ENCODE data around the gene TTC28.

Gene TTC28

DNA sequence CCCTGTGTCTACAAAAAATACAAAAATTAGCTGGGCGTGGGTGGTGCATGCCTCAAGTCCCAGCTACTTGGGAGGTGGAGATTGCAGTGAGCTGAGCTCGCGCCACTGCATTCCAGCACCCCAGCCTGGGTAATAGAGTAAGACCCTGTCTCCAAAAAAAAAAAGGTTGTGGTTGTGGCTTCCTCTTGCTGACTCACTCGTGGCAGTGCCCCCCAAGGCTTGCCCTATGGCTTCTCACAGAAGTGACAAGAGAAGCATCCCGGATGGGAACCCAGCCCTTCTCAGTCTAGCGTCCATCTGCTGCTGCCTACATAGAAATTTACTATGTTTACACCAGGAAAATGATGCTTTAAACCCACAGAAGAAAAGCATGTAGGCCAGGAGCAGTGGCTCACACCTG, 692.1 kb downstream of the TTC28 start:
- TF ChIP-seq, protein P1, sequence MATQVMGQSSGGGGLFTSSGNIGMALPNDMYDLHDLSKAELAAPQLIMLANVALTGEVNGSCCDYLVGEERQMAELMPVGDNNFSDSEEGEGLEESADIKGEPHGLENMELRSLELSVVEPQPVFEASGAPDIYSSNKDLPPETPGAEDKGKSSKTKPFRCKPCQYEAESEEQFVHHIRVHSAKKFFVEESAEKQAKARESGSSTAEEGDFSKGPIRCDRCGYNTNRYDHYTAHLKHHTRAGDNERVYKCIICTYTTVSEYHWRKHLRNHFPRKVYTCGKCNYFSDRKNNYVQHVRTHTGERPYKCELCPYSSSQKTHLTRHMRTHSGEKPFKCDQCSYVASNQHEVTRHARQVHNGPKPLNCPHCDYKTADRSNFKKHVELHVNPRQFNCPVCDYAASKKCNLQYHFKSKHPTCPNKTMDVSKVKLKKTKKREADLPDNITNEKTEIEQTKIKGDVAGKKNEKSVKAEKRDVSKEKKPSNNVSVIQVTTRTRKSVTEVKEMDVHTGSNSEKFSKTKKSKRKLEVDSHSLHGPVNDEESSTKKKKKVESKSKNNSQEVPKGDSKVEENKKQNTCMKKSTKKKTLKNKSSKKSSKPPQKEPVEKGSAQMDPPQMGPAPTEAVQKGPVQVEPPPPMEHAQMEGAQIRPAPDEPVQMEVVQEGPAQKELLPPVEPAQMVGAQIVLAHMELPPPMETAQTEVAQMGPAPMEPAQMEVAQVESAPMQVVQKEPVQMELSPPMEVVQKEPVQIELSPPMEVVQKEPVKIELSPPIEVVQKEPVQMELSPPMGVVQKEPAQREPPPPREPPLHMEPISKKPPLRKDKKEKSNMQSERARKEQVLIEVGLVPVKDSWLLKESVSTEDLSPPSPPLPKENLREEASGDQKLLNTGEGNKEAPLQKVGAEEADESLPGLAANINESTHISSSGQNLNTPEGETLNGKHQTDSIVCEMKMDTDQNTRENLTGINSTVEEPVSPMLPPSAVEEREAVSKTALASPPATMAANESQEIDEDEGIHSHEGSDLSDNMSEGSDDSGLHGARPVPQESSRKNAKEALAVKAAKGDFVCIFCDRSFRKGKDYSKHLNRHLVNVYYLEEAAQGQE (IDR thresholded peaks at IDR 0.05; ENCODE audit: low read depth), result no peak
- TF ChIP-seq YY1 (IDR thresholded peaks at IDR 0.05; ENCODE audit: low read depth) (no peak), FOXM1 (IDR thresholded peaks at IDR 0.05; ENCODE audit: borderline replicate concordance, low read depth) (no peak), NFIC (IDR thresholded peaks at IDR 0.05) (no peak), TEAD4 (IDR thresholded peaks at IDR 0.05) (no peak), CEBPB (IDR thresholded peaks at IDR 0.05) (no peak), RAD21 (IDR thresholded peaks at IDR 0.05; ENCODE audit: low read depth) (no peak), TCF12 (IDR thresholded peaks at IDR 0.05; ENCODE audit: low read depth) (no peak), EGR1 (IDR thresholded peaks at IDR 0.05) (no peak)
- TF ChIP-seq, protein P2, sequence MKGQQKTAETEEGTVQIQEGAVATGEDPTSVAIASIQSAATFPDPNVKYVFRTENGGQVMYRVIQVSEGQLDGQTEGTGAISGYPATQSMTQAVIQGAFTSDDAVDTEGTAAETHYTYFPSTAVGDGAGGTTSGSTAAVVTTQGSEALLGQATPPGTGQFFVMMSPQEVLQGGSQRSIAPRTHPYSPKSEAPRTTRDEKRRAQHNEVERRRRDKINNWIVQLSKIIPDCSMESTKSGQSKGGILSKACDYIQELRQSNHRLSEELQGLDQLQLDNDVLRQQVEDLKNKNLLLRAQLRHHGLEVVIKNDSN (IDR thresholded peaks at IDR 0.05), result no peak
- TF ChIP-seq, protein P3, sequence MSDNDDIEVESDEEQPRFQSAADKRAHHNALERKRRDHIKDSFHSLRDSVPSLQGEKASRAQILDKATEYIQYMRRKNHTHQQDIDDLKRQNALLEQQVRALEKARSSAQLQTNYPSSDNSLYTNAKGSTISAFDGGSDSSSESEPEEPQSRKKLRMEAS (IDR thresholded peaks at IDR 0.05), result no peak

DNA sequence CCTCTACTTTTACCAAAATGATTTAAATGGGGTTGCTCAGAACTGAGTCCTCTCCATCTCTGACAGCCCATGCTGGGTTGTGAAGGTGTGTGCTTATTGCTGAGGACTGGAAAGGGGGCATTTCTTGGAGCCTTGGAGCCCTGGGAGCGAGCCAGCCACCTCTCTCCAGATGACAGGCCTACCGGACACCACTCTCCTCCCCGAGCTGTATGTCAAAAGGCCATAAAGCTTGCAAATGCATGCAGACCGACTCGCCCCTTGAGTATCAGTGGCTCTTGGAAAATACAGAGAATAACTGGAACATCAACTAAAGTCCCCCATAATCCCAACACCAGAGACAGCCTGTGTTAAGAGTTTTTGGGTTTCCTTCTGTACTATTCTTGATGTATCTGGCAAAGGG, 692.7 kb downstream of the TTC28 start:
- no peak for TF ChIP-seq CEBPB (IDR thresholded peaks at IDR 0.05)
- TF ChIP-seq ZBTB7A (IDR thresholded peaks at IDR 0.05; ENCODE audit: low read depth), result no peak
- TF ChIP-seq, protein P3 (IDR thresholded peaks at IDR 0.05), result no peak
- TF ChIP-seq, protein P1 (IDR thresholded peaks at IDR 0.05; ENCODE audit: low read depth), result no peak
- TF ChIP-seq NFIC (IDR thresholded peaks at IDR 0.05), result no peak
- TF ChIP-seq EP300 (IDR thresholded peaks at IDR 0.05; ENCODE audit: borderline replicate concordance), result no peak
- TF ChIP-seq TCF12 (IDR thresholded peaks at IDR 0.05; ENCODE audit: low read depth), result no peak
- no peak for TF ChIP-seq RAD21 (IDR thresholded peaks at IDR 0.05; ENCODE audit: low read depth)
- TF ChIP-seq TAF1 (IDR thresholded peaks at IDR 0.05; ENCODE audit: low read depth), result no peak
- no peak for TF ChIP-seq FOXM1 (IDR thresholded peaks at IDR 0.05; ENCODE audit: borderline replicate concordance, low read depth)
- TF ChIP-seq CREB1 (IDR thresholded peaks at IDR 0.05; ENCODE audit: low read depth), result no peak

DNA sequence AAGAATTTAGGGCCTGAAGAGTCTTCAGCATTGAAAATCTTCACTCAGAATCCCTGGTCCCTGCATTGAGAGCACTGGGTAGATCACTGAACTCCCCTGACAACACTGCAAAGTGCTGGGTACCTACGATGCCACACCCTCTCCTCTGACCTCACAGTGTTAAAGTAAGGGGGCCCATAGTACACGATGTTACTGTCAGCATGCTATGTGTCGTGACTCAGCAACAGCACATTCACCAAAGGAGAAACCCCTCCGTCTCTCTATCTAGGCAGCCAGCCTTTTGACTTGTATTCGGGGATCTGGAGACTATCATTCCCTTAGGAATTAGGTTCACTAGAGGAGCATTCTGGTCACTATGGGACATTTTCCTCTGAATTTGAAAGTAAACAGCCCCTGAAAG, 693.2 kb downstream of the TTC28 start:
- TF ChIP-seq YY1 (IDR thresholded peaks at IDR 0.05; ENCODE audit: low read depth), result no peak
- no peak for TF ChIP-seq TCF12 (IDR thresholded peaks at IDR 0.05; ENCODE audit: low read depth)
- TF ChIP-seq, protein P2 (IDR thresholded peaks at IDR 0.05), result no peak
- TF ChIP-seq ZBTB7A (IDR thresholded peaks at IDR 0.05; ENCODE audit: low read depth), result no peak
- TF ChIP-seq RAD21 (IDR thresholded peaks at IDR 0.05; ENCODE audit: low read depth), result no peak
- TF ChIP-seq CEBPB (IDR thresholded peaks at IDR 0.05), result no peak
- TF ChIP-seq NFIC (IDR thresholded peaks at IDR 0.05), result no peak
- no peak for TF ChIP-seq CREB1 (IDR thresholded peaks at IDR 0.05; ENCODE audit: low read depth)
- no peak for TF ChIP-seq FOXM1 (IDR thresholded peaks at IDR 0.05; ENCODE audit: borderline replicate concordance, low read depth)
- no peak for TF ChIP-seq EGR1 (IDR thresholded peaks at IDR 0.05)

DNA sequence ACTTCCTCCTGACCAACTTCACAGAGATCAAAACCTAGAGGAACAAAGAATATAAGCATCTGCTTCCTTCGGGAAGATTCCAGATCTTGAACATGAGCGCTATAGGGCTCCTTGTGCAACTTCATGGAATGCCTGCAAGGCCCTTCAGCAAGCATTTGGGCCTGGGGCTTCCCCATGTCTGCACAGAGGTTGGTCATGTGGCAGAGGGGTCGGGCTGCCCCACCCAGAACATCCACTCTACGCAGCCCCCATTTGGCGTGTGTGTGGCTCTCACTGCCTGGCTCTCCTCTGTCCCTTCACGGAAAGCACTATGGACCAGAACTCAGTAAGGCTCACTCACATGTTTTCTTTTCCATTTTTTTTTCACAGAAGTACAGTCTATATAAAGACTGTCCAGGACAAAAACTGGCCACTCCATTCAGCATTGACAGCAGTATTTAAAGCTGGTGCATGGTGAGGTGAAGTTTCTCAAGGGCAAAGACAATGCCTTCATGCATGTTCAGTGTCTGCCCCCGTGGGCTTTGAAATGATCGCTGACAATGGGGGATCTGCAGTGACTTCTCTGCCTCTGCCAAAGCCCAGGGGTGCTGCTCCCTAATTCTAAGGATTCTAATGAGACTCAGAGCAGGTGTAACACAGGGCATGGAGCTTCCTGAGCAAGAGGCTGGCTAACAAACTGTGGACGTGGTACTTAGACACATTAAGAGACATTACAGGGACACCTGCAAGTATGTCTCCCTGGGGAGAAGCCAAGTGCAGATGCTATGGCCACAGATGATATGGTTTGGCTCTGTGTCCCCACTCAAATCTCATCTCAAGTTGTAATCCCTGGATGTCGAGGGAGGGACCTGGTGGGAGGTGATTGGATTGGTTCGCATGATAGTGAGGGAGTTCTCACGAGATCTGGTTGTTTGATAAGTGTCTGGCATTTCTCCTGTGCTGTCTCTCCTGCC, 694.0 kb downstream of the TTC28 start:
- TF ChIP-seq EP300 (IDR thresholded peaks at IDR 0.05; ENCODE audit: borderline replicate concordance), result no peak
- no peak for TF ChIP-seq CREB1 (IDR thresholded peaks at IDR 0.05; ENCODE audit: low read depth)
- TF ChIP-seq TEAD4 (IDR thresholded peaks at IDR 0.05), result no peak
- TF ChIP-seq, protein P3 (IDR thresholded peaks at IDR 0.05), result no peak
- no peak for TF ChIP-seq TAF1 (IDR thresholded peaks at IDR 0.05; ENCODE audit: low read depth)
- no peak for TF ChIP-seq TCF12 (IDR thresholded peaks at IDR 0.05; ENCODE audit: low read depth)
- TF ChIP-seq, protein P2 (IDR thresholded peaks at IDR 0.05), result no peak
- TF ChIP-seq NFIC (IDR thresholded peaks at IDR 0.05), result no peak
- TF ChIP-seq ZBTB7A (IDR thresholded peaks at IDR 0.05; ENCODE audit: low read depth), result no peak
- TF ChIP-seq, protein P1 (IDR thresholded peaks at IDR 0.05; ENCODE audit: low read depth), result no peak
- TF ChIP-seq YY1 (IDR thresholded peaks at IDR 0.05; ENCODE audit: low read depth), result no peak
- TF ChIP-seq FOXM1 (IDR thresholded peaks at IDR 0.05; ENCODE audit: borderline replicate concordance, low read depth), result no peak
- TF ChIP-seq EGR1 (IDR thresholded peaks at IDR 0.05), result no peak
